Stimulated activated CD8-positive, alpha-beta memory T cell treated with anti-CD3 and anti-CD28 coated beads, Interleukin-2, amount 100 ng/mL, for 48 hours (primary cell): ENCODE results near the gene PTPRJ.

ENCODE experiments used
- DNase-seq, 2 donors: peaks; one replicate each; pipeline ENCODE4 v3.0.0-alpha.2; 2020; ENCODE audit warnings: low read depth in 2 of 2

PTPRJ gene

DNA sequence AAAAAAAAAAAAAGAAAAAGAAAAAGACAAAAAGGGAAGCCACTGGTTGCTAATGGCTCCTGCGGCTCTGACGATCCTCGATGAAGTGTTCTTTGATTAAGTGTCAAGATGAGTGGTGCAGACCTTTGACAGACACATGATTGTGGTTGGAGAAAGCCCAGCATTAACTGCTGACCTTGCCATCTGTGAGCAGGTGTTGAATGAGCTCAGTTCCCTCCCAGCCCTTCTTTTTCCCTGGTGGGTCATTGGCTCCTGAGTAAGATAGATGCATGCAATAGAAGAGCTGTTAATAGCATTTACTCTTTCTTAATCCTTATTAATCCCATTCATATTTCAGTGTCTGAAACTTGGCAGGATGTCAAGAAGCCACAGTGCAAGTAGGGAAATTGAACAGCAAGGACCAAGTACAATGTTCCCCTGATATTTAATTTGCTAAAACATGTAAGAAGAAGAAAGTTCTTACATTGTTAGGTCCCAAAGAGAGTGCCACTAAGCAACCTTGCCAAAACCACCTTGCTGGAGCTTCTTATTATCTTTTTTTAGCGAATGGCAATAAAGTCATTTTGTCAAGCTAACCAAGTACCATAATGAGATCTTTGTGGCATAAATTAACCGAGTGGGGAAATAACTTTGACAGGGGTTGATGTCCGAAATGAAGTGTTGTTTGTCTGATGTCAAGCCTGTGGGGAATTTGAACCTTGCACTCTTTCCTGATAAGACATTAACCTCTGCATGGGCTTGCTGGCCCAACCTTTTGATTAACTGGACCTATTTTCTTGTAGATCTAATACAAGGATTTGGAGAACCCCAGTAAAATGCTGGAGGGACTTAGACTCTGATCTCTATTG, 113.7 kb downstream of the PTPRJ start:
- DNase-seq = no peak

DNA sequence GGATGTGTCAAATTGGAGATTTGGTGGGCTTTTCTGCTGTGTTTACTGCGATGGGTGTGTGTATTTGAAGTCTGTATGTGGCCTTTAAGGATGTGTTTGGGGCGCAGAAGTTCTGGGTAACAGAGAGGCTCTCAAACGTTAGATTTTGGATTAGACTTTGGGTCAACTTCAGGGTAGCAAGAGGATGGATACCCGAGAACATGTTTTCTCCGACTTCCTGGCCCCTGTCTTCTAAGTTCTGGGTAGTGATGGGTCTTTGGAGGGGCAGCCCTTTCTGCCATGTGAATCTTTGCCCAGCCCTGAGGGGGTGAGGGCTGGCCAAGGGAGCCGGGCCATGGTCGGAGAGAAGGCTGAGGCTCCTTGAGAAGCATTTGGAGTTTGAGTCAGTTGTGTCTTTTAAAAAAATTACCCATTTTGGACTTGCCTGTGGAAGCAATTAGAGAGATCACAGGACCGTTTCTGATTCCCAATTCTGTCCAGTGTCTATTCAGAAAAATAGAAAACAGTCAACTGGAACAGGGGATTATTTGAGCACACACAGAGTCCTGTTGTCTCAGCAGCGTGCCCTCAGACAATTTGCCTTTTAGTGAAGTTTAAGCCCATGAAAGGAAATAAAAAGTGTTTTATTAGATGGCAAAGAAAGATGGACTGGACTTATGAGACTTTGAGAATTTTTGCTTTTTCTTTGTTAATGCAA, 114.4 kb downstream of the PTPRJ start:
- DNase-seq = no peak

GRCh38 chr11:48095779-48096470, 115.6 kb downstream of the PTPRJ start:
- no peak for DNase-seq

- no peak for DNase-seq
Measured at GRCh38 chr11:48096588-48097525, 116.5 kb downstream of the PTPRJ start.

GRCh38 chr11:48098024-48098423, 117.7 kb downstream of the PTPRJ start:
- DNase-seq = no peak

DNA sequence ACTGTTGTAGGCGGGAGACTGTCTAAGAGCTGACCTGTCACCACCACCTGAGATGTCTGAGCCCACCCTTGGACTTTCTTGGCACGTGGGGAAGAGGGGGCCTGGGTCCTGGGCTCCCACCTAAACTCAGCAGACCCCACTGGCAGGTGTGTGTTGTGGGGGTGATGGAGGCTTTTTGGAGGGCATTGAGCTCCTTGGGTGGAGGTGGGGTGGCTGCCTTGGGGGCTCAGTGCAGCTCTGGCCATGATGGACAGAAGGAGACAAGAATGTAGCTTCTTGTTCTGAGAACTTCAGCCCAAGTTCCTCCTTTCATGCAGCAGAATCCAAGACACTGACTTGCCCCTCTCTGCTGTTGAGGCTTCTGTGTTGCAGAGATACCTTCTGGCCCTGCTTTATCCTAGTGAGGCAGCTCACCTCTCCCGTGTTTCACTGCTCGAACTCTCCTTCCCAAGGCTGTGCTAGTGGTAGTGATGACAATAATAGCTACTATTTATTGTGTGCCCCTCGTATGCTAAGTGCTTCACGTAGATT, 119.6 kb downstream of the PTPRJ start:
- no peak for DNase-seq

GRCh38 chr11:48101044-48101733, 120.8 kb downstream of the PTPRJ start:
- DNase-seq = no peak

DNA sequence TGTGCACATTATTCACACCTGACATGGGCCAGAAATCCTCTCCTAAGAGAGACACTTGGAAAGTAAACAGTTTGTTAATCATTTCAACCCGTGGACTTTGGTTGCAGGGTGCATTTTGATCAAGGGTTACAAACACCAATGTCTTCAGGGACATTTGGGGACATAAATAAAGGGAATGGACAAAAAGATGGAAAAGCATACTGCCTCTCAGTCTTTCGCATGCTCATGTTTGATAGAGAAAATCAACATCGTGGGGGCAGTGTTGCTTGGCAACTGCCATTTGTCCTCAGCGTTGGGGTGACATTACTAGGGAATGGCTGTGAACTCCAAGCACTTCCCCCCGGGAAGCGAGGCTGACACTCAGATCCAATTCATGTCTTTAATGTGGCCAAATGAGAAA, 121.6 kb downstream of the PTPRJ start:
- no peak for DNase-seq

DNA sequence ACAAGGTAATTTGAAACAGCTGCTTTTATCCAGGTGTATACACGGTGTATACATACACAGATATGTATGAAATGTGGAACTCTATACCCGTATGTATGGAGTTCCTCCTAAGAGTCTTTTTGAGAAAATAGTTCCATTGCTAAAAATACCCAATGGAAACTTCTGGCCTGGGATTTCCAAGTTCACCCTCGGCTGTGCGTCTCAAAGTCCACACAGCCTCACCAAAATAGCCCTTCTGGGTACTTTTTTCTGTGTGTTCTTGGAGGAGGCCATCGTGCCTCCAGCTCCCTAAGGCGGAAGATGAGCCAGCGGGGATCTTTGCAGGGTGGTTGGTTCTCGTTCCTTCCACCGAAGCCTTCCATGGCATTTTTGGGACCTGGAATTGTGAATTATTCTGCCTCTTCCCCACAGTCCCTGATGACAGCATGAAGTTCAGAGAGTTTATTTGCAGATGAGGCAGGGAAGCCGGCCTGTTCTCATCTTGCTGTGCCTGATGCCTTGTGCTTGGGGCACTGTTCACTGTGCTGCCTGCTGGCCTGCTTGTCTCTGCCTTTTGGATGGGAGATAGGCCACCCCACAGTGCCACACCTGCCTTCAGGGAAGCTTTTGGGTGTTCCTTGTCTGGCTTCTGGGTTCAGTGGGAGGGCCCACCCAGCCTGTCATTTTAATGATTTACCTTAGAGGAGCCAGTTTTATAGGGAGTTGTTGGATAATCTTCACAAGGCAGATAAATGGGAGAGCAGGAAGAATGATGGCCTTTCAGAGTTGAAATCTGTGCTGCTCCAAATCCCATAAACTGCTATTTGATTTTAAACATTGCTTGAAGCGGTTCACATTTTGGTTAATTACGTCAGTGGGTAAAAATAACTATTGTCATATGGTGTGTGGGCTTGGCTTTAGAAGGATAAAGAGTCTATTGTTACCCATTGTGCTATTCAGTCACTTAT, 123.5 kb downstream of the PTPRJ start:
- DNase-seq = no peak

GRCh38 chr11:48104568-48104924, 124.2 kb downstream of the PTPRJ start:
- no peak for DNase-seq

DNA sequence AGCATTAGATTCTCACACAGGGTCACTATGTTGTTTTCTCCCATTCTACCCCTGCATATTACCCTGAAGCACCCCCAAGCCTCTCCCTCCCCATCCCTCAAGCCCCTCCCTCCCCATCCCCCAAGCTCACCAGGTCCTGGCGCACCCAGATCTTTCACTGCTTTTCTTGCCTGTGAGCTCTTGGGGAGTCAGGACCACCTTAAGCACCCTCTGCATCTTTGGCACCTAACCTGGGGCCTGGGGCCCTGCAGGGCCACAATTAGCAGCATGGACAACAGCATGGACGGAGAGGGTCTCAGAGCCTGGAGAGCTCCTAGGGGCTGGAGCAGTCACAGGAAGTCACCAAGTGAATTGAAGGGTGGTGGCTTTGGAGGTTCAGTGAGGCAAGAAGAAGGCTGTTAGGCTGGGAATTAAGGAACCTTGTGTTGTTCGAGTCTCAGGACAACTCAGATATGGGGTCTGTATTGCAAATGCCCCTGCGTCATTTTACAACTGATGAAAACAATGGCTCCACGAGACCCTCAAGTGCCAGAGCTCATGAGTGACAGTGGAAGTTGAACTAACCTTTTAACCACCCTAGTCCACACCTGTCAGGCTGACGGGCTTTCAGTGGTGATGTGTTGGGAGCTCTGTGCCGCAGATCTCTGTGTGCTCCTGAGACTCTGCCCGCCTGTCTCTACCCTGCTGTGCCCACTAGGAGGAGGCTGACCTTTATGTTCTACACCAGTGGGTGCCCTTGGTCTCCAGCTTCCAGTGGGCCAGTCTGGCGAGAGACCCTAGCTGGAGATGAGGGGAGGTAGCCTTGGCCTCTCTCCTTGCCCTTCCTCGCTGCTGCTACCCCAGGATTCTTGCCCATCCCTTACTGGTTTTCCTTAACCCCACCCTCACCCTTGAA, 125.0 kb downstream of the PTPRJ start:
- DNase-seq = no peak

GRCh38 chr11:48106166-48106565, 125.8 kb downstream of the PTPRJ start:
- no peak for DNase-seq

DNA sequence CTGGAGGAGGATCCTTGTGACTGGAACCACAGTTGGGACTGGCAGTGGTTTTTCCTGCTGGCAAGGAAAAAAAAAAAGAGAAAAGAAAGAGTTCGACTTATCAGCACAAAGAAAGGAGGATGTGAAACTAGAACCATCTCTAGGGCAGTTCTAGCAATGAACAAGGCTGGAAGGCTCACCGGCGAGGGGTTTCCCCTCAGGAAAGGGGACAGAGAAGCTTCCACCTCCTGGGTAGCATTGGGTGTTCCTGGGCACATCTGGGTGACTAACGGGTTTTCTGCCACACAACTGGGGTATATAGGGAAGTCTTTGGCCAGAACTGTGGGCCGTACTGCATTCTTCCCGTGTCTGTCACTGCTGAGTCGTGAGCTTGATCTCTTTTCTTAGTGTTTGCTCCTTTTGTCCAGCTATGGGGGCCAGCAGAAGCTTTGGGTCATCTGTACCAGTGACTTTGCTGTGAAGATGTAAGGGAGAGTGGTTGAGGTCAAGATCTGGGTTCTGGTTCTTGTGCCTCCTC, 126.9 kb downstream of the PTPRJ start:
- peak; percentile 24 to 34 for DNase-seq

DNA sequence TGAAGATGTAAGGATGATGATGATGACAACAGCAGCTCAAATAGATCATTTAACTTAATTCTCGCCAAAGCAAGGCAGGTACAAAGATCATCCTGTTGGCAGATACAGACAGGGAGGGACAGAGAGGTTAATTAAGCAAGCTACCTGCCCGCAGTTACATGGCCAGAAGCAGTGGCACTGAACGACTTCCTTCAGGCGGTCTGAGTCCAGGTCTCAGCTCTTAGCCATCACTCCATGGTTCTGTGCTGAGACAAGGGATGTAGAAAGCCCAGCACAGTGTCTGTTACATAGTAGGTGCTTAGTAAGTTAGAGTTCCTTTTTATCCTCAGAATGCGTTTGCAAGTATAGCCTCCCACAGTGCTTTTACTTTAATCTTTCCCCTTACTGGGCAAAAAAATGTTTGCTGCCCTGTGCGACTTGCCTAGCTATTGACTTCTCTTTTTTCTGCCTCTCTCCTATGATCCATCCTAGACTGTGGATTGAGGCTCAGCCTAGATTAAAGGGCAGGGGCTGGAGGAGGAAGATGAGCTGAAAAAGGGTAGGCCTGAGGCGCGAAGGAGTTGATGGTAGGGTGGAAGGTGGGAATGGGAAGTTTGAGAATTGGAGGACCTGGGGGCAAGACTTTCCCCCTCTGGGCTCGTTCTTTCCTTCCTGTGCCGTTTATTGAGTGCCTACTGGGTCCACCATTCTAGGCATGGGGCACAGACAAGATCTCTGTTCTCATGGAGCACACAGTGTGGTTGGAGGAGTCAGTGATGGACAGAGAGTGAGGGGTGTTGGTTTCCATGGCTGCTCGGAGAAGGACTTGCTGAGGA, 128.1 kb downstream of the PTPRJ start:
- no peak for DNase-seq

GRCh38 chr11:48109046-48109666, 128.8 kb downstream of the PTPRJ start:
- no peak for DNase-seq

DNA sequence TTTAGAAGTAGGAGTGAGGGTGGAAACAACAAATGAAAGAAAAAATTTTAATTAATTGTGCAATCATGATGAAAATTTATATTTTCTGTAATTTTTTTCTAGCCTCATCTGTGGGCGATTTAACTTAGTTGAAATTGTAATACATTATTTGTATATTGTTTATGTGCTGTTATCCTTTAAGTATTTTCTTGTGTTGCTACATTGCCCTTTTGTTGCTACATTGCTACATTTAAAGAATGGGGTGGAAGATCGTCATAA, 130.1 kb downstream of the PTPRJ start:
- no peak for DNase-seq

DNA sequence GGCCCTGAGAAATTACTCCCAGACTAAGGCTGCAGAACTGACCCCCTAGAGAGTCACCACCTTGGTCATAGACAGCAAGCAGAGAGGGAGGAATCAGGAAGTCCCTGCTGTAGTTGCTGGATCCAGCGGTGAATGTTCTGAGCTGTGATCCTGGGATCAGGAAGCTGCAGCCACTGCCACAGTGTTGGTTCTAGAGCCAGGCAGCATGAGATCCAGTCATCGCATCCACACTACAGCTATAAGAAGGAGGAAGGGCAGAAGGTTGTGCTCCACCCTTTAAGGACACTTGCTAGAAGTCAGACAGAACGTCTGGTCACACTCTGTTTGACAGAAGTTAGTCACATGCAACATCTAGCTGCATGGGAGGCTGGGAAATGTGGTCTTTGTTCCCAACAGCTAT, 131.5 kb downstream of the PTPRJ start:
- DNase-seq = no peak
